HepG2 (cell line): ENCODE results near the gene PCDH10. TPM values are rescaled to one million over a fixed set of nuclear protein-coding genes. Genes with fewer than 3 reads are reported as not detected.

Source experiments
- ATAC-seq: fragments of 200-7000 bp; cut with Tn5 transposase; 3 replicates; pipeline ENCODE4 v1.9.1; 2020; ENCODE audit warnings: mild to moderate bottlenecking, moderate library complexity
- BruUV-seq: library from RNA; stranded (reverse); fragments of 400-500 nt; replicated peaks from 2 replicates; lab custom pipeline; 2021; lab: Mats Ljungman, UMichigan
- CTCF ChIA-PET: fragments of 300-600 bp; formaldehyde crosslinking; extraction: SDS; loops from one replicate; lab custom pipeline; 2021; ENCODE audit warnings: low total read pairs, inconsistent platforms, low intra/inter-chr PET ratio; lab: Yijun Ruan, JAX
- POLR2A ChIA-PET: fragments of 350-600 bp; sonication (Branson Sonifier 250); formaldehyde crosslinking; loops from one replicate; lab custom pipeline; 2020; ENCODE audit warnings: antibody characterized with exemption, inconsistent platforms; lab: Yijun Ruan, JAX
- DNase-seq: peaks from one replicate; pipeline ENCODE4 v3.0.0-alpha.2; 2015; ENCODE audit warnings: low spot score
- FAIRE-seq: peaks from 3 replicates; lab custom pipeline; 2011; peaks lifted over from hg19 to GRCh38; lab: Jason Lieb, UNC
- H2AFZ ChIP-seq: one replicate; pipeline ENCODE4 v1.6.1; 2011; ENCODE audit warnings: low read length, inconsistent platforms
- H3K27ac ChIP-seq: fragments of 300-600 bp; 3 replicates; pipeline ENCODE4 v1.8.0; 2011; ENCODE audit warnings: mixed run types, mild to moderate bottlenecking, mixed read lengths, low read length, inconsistent platforms; ENCODE audit not compliant: insufficient read depth; ENCODE audit errors: extremely low read length
- H3K27me3 ChIP-seq, 2 experiments: fragments of 200-600 bp in 1 of 2; 2 replicates in 1 of 2; 3 replicates in 1 of 2; pipeline versions ENCODE4 v1.6.0 to v1.8.0; 2011; ENCODE audit warnings: low read length in 2 of 2, mild to moderate bottlenecking in 2 of 2, moderate library complexity in 2 of 2, inconsistent platforms in 1 of 2; ENCODE audit not compliant: insufficient read depth in 2 of 2, control insufficient read depth in 1 of 2
- H3K36me3 ChIP-seq, 2 experiments: fragments of 200-600 bp in 1 of 2; replicated peaks in 1 of 2; 2 replicates in 1 of 2; 3 replicates in 1 of 2; pipeline versions ENCODE4 v1.5.1 to v1.8.0; 2011; ENCODE audit warnings: low read length in 2 of 2, inconsistent platforms in 1 of 2; ENCODE audit not compliant: insufficient read depth in 2 of 2, control insufficient read depth in 1 of 2
- H3K4me1 ChIP-seq: 2 replicates; pipeline ENCODE4 v1.5.1; 2012; ENCODE audit warnings: low read length, inconsistent platforms; ENCODE audit not compliant: insufficient read depth
- H3K4me2 ChIP-seq: 2 replicates; pipeline ENCODE4 v1.6.0; 2011; ENCODE audit warnings: low read depth, low read length, inconsistent platforms
- H3K4me3 ChIP-seq, 3 experiments: fragments of 200-600 bp in 1 of 3; sonication (generic), shearing (Covaris generic) in 1 of 3; replicated peaks in 1 of 3; 2 replicates each; pipeline ENCODE4 v1.5.1; 2011 to 2016; ENCODE audit warnings: low read length in 3 of 3, inconsistent platforms in 2 of 3, low read depth in 2 of 3, mild to moderate bottlenecking in 2 of 3, control low read depth in 1 of 3, mixed read lengths in 1 of 3; ENCODE audit not compliant: insufficient read depth in 1 of 3
- H3K79me2 ChIP-seq: one replicate; pipeline ENCODE4 v1.6.1; 2011; ENCODE audit warnings: low read length, inconsistent platforms; ENCODE audit not compliant: insufficient read depth
- H3K9ac ChIP-seq: 2 replicates; pipeline ENCODE4 v1.6.0; 2011; ENCODE audit warnings: mild to moderate bottlenecking, low read depth, low read length, inconsistent platforms; ENCODE audit not compliant: insufficient read depth
- H3K9me3 ChIP-seq: 2 replicates; pipeline ENCODE4 v1.5.1; 2012; ENCODE audit warnings: mild to moderate bottlenecking, low read length
- H4K20me1 ChIP-seq: 2 replicates; pipeline ENCODE4 v1.6.0; 2011; ENCODE audit warnings: inconsistent platforms, mild to moderate bottlenecking, low read length, moderate library complexity; ENCODE audit not compliant: insufficient read depth
- JUNB ChIP-seq: sonication (generic); formaldehyde crosslinking; IDR thresholded peaks from 2 replicates; pipeline ENCODE4 v1.8.0; 2022; ENCODE audit warnings: missing genetic modification reagents, mild to moderate bottlenecking, borderline replicate concordance
- KAT2B ChIP-seq: fragments of 150-350 bp; IDR thresholded peaks from 2 replicates; pipeline ENCODE4 v1.6.1; 2014; ENCODE audit warnings: low read depth, low read length, borderline replicate concordance
- MTF2 ChIP-seq: sonication (generic); formaldehyde crosslinking; IDR thresholded peaks from 2 replicates; pipeline ENCODE4 v1.5.0; 2020; ENCODE audit warnings: missing genetic modification reagents, borderline replicate concordance
- NFIB ChIP-seq: sonication (generic); formaldehyde crosslinking; IDR thresholded peaks from 2 replicates; pipeline ENCODE4 v1.9.0; 2021; ENCODE audit warnings: missing genetic modification reagents, mild to moderate bottlenecking, borderline replicate concordance
- SIX1 ChIP-seq: sonication (generic); formaldehyde crosslinking; IDR thresholded peaks from 2 replicates; pipeline ENCODE4 v1.4.0; 2020; ENCODE audit warnings: missing genetic modification reagents, borderline replicate concordance
- TSC22D2 ChIP-seq: sonication (generic); formaldehyde crosslinking; IDR thresholded peaks from 2 replicates; pipeline ENCODE4 v1.5.1; 2020; ENCODE audit warnings: missing genetic modification reagents, mild to moderate bottlenecking, borderline replicate concordance
- ZNF24 ChIP-seq: fragments of 450-650 bp; IDR thresholded peaks from 2 replicates; pipeline ENCODE4 v1.6.1; 2017; ENCODE audit warnings: antibody characterized with exemption, mild to moderate bottlenecking
- ZNF451 ChIP-seq: sonication (generic); formaldehyde crosslinking; IDR thresholded peaks from 2 replicates; pipeline ENCODE4 v1.5.0; 2020; ENCODE audit warnings: mild to moderate bottlenecking, missing genetic modification reagents
- ZNF557 ChIP-seq: sonication (generic); formaldehyde crosslinking; IDR thresholded peaks from 2 replicates; pipeline ENCODE4 v1.4.0; 2020; ENCODE audit warnings: missing genetic modification reagents
- ZNF614 ChIP-seq: IDR thresholded peaks from 2 replicates; pipeline ENCODE4 v1.6.1; 2018; ENCODE audit warnings: missing biosample characterization, missing genetic modification reagents, inconsistent platforms, borderline replicate concordance
- WGBS: methylation state at CpG from one replicate; pipeline ENCODE4 v1.1.6; 2017; ENCODE audit warnings: low lambda C conversion rate; 5-methylcytosine and 5-hydroxymethylcytosine counted together
- in situ Hi-C: cut with HindIII; loops from 2 replicates; pipeline ENCODE4 v1.10.0; 2017; ENCODE audit warnings: low pct_unique_long_range_greater_than_20kb; ENCODE audit not compliant: extremely low pct_ligation_motif_present
- intact Hi-C: fragments of 100-400 bp; cut with micrococcal nuclease; formaldehyde crosslinking; loops from one replicate; pipeline ENCODE4 v1.10.0; 2022; ENCODE audit not compliant: unreplicated experiment
- polyA plus RNA-seq, 8 experiments: library from polyadenylated mRNA; depleted of rRNA in 3 of 8; stranded (reverse) in 7 of 8; unstranded in 1 of 8; fragments of >200 nt; fragmentation: Illumina TruSeq in 4 of 8; extraction: Trizol in 4 of 8; gene quantifications; 2 replicates each; pipeline versions ENCODE4 v1.2.1 to v1.2.3, GENCODE V29; 2011 to 2016; ENCODE audit warnings: low read depth in 4 of 8, missing spikeins in 1 of 8, mixed read lengths in 1 of 8; ENCODE audit not compliant: insufficient read depth in 1 of 8
- total RNA-seq, 5 experiments: library from RNA; depleted of rRNA; stranded (reverse); fragments of >200 nt; fragmentation: Illumina TruSeq; extraction: Trizol; gene quantifications; 2 replicates each; pipeline ENCODE4 v1.2.3, GENCODE V29; 2016; ENCODE audit warnings: low read depth in 1 of 5
- TF ChIP-seq, protein P1 (sequence below): sonication (generic); formaldehyde crosslinking; IDR thresholded peaks from 2 replicates; pipeline ENCODE4 v1.4.0; 2020; ENCODE audit warnings: mild to moderate bottlenecking, missing genetic modification reagents
- TF ChIP-seq, protein P2 (sequence below): sonication (generic); formaldehyde crosslinking; IDR thresholded peaks from 2 replicates; pipeline ENCODE4 v1.4.0; 2020; ENCODE audit warnings: mild to moderate bottlenecking, missing genetic modification reagents
- TF ChIP-seq, protein P3 (sequence below): sonication (generic); formaldehyde crosslinking; IDR thresholded peaks from 2 replicates; pipeline ENCODE4 v1.5.0; 2020; ENCODE audit warnings: mild to moderate bottlenecking, missing genetic modification reagents
- TF ChIP-seq, protein P4 (sequence below): sonication (generic); IDR thresholded peaks from 2 replicates; pipeline ENCODE4 v1.6.1; 2016; ENCODE audit warnings: low read depth, borderline replicate concordance

PCDH10 gene
- total and polyA plus RNA-seq, 2 of the 13 experiments (the other 11 are each of a cell fraction or from before 2014, with no cell fraction given): not detected

DNA sequence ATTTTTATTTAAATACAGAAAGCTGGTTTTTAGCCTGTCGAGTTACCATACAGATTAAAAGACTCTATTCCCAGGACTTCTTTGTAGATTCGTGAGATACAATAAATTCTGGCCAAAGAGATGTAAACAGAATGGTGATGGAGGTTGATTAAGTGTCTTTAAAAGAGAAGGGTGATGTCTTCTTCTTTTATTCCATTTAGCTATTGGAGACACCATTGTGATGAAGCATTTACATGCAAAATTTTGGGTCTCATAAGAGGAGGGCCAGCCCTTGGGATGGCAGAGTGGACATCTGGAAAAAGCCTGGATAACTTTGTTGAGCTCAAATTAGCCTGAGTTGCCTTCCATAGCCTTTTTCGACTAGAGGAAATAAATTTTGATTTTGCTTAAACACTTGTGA is 21.6 kb upstream of the PCDH10 start:
- in situ Hi-C loops (no loop called here), intact Hi-C loops (no loop called here)
- 2% methylated on average over 3 of the region's 3 CpGs for WGBS
- ATAC-seq (no peak), DNase-seq (no peak), FAIRE-seq (no peak)
- Histone ChIP-seq H4K20me1 (no peaks in the 10 kb centered on the region), H3K79me2 (no peaks in the 10 kb centered on the region), H3K4me2 (no peak overlapping the region), H2AFZ (no peak overlapping the region), H3K27ac (no peak overlapping the region), H3K9me3 (no peaks in the 10 kb centered on the region), H3K36me3 (no peaks in the 10 kb centered on the region), H3K4me1 (no peaks in the 10 kb centered on the region), H3K27me3 (no peaks in the 10 kb centered on the region), H3K4me3 (no peak overlapping the region), H3K9ac (no peak overlapping the region)
- ChIA-PET POLR2A (no interaction called here), CTCF (no interaction called here)
- BruUV-seq: no TSS peak
- TF ChIP-seq ZNF614 (CRISPR knock-in tag) (no peak), JUNB (no peak), SIX1 (CRISPR knock-in tag) (no peak), ZNF557 (CRISPR knock-in tag) (no peak), NFIB (CRISPR knock-in tag) (no peak), TSC22D2 (CRISPR knock-in tag) (no peak), KAT2B (no peak), ZNF24 (no peak), ZNF451 (CRISPR knock-in tag) (no peak), MTF2 (CRISPR knock-in tag) (no peak)
- TF ChIP-seq, protein P1, sequence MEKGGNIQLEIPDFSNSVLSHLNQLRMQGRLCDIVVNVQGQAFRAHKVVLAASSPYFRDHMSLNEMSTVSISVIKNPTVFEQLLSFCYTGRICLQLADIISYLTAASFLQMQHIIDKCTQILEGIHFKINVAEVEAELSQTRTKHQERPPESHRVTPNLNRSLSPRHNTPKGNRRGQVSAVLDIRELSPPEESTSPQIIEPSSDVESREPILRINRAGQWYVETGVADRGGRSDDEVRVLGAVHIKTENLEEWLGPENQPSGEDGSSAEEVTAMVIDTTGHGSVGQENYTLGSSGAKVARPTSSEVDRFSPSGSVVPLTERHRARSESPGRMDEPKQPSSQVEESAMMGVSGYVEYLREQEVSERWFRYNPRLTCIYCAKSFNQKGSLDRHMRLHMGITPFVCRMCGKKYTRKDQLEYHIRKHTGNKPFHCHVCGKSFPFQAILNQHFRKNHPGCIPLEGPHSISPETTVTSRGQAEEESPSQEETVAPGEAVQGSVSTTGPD (CRISPR knock-in tag): no peak
- TF ChIP-seq, protein P2, sequence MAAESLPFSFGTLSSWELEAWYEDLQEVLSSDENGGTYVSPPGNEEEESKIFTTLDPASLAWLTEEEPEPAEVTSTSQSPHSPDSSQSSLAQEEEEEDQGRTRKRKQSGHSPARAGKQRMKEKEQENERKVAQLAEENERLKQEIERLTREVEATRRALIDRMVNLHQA (CRISPR knock-in tag): no peak
- TF ChIP-seq, protein P3, sequence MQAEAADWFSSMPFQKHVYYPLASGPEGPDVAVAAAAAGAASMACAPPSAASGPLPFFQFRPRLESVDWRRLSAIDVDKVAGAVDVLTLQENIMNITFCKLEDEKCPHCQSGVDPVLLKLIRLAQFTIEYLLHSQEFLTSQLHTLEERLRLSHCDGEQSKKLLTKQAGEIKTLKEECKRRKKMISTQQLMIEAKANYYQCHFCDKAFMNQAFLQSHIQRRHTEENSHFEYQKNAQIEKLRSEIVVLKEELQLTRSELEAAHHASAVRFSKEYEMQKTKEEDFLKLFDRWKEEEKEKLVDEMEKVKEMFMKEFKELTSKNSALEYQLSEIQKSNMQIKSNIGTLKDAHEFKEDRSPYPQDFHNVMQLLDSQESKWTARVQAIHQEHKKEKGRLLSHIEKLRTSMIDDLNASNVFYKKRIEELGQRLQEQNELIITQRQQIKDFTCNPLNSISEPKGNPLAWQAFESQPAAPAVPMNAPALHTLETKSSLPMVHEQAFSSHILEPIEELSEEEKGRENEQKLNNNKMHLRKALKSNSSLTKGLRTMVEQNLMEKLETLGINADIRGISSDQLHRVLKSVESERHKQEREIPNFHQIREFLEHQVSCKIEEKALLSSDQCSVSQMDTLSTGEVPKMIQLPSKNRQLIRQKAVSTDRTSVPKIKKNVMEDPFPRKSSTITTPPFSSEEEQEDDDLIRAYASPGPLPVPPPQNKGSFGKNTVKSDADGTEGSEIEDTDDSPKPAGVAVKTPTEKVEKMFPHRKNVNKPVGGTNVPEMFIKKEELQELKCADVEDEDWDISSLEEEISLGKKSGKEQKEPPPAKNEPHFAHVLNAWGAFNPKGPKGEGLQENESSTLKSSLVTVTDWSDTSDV (CRISPR knock-in tag): no peak
- TF ChIP-seq, protein P4, sequence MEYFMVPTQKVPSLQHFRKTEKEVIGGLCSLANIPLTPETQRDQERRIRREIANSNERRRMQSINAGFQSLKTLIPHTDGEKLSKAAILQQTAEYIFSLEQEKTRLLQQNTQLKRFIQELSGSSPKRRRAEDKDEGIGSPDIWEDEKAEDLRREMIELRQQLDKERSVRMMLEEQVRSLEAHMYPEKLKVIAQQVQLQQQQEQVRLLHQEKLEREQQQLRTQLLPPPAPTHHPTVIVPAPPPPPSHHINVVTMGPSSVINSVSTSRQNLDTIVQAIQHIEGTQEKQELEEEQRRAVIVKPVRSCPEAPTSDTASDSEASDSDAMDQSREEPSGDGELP: no peak
